ENCODE measurements around the gene SAMD4B.

GRCh38 chr19:39324242-39324842, 17.9 kb upstream of the SAMD4B start:
- TF ChIP-seq CTCF (IDR thresholded peaks at IDR 0.05; ENCODE audit: low read depth, low read length) (no peak), POLR2A (IDR thresholded peaks at IDR 0.05; ENCODE audit: extremely low read depth, insufficient read length) (no peak)

Data from NB4 (cell line).